Small intestine (tissue), 7 donors: Measurements from ENCODE around the gene ARHGAP18. TPM values are rescaled to one million over a fixed set of nuclear protein-coding genes. Genes with fewer than 3 reads are reported as not detected.

Source experiments
- DNase-seq, 2 donors: peaks; one replicate each; pipeline versions ENCODE4 v3.0.0 to v3.0.0-alpha.2; 2013
- FAIRE-seq: peaks from 2 replicates; lab custom pipeline; 2012; peaks lifted over from hg19 to GRCh38; lab: Jason Lieb, UNC
- H3K27ac ChIP-seq, 3 donors: one replicate each; pipeline ENCODE4 v1.5.1; 2013; ENCODE audit warnings: low read length in 2 of 3, mild to moderate bottlenecking in 2 of 3, control low read depth in 1 of 3, inconsistent platforms in 1 of 3, low read depth in 1 of 3, moderate library complexity in 1 of 3
- H3K27me3 ChIP-seq, 3 donors: one replicate each; pipeline ENCODE4 v1.6.1; 2013; ENCODE audit warnings: low read length in 3 of 3, inconsistent platforms in 1 of 3; ENCODE audit not compliant: control insufficient read depth in 3 of 3, insufficient read depth in 3 of 3
- H3K36me3 ChIP-seq, 3 donors: one replicate each; pipeline ENCODE4 v1.6.1; 2013; ENCODE audit warnings: low read length in 3 of 3, inconsistent platforms in 1 of 3, low read depth in 1 of 3, mild to moderate bottlenecking in 1 of 3, moderate library complexity in 1 of 3; ENCODE audit not compliant: control insufficient read depth in 3 of 3, insufficient read depth in 2 of 3
- H3K4me1 ChIP-seq, 3 donors: one replicate each; pipeline ENCODE4 v1.6.1; 2013; ENCODE audit warnings: low read length in 2 of 3, inconsistent platforms in 1 of 3, low read depth in 1 of 3, mild to moderate bottlenecking in 1 of 3, moderate library complexity in 1 of 3; ENCODE audit not compliant: control insufficient read depth in 3 of 3, insufficient read depth in 2 of 3
- H3K4me3 ChIP-seq, 3 donors: one replicate each; pipeline ENCODE4 v1.5.1; 2013; ENCODE audit warnings: low read length in 3 of 3, control low read depth in 1 of 3, inconsistent platforms in 1 of 3, low read depth in 1 of 3, mild to moderate bottlenecking in 1 of 3, moderate library complexity in 1 of 3
- H3K9me3 ChIP-seq, 2 donors: one replicate each; pipeline ENCODE4 v1.6.1; 2013; ENCODE audit warnings: low read depth in 1 of 2, low read length in 1 of 2; ENCODE audit not compliant: control insufficient read depth in 2 of 2, insufficient read depth in 1 of 2
- polyA plus RNA-seq, 4 donors: library from polyadenylated mRNA; stranded (reverse) in 3 of 4; unstranded in 1 of 4; fragments of 200-250 nt in 3 of 4; fragments of 120-200 nt in 1 of 4; gene quantifications; one replicate each; pipeline versions ENCODE4 v1.2.1 to v1.2.3, GENCODE V29; 2013
- donor health status: healthy with polysubstance abuse.
- donor health status: control.
- donor health status: control.
- donor health status: Bipolar disorder and iron deficiency.
- donor health status: healthy.

ARHGAP18 gene
- polyA plus RNA-seq, 4 donors = 15.1 to 46.7 (median 29.3) TPM

GRCh38 chr6:129536271-129536670 is 173.7 kb downstream of the ARHGAP18 start:
- Histone ChIP-seq H3K27me3 (no peaks in the 10 kb centered on the region), H3K4me1 (no peaks in the 10 kb centered on the region), H3K36me3 (peaks cover 2 to 4% (median 4%) of the 10 kb centered on the region in 3 donors), H3K4me3 (no peak overlapping the region), H3K27ac (no peak overlapping the region), H3K9me3 (no peaks in the 10 kb centered on the region)
- DNase-seq = no peak
- no peak for FAIRE-seq

- Histone ChIP-seq H3K27ac (no peak overlapping the region), H3K27me3 (no peaks in the 10 kb centered on the region)
- FAIRE-seq = no peak
Measured at GRCh38 chr6:129534926-129535325, 175.1 kb downstream of the ARHGAP18 start.

More at GRCh38 chr6:129534926-129535325, 175.1 kb downstream of the ARHGAP18 start:
- Histone ChIP-seq H3K4me1 (no peaks in the 10 kb centered on the region), H3K4me3 (no peak overlapping the region), H3K9me3 (no peaks in the 10 kb centered on the region), H3K36me3 (peaks cover 2 to 4% (median 4%) of the 10 kb centered on the region in 3 donors)
- DNase-seq = no peak

Other genes starting within 250 kb of the ARHGAP18 start
- not detected for gene TMEM244, start 151.1 kb upstream of the ARHGAP18 start, polyA plus RNA-seq